OCI-LY1 (cell line): ENCODE measurements around the gene MBNL1.

Experiments used
- H2AFZ ChIP-seq: fragments of 200-600 bp; sonication (generic), shearing (Covaris generic); 2 replicates; pipeline ENCODE4 v1.6.0; 2014; ENCODE audit warnings: antibody characterized with exemption, mild to moderate bottlenecking, low read length
- H3F3A ChIP-seq: fragments of 200-600 bp; sonication (generic), shearing (Covaris generic); 2 replicates; pipeline ENCODE4 v1.6.0; 2014; ENCODE audit warnings: mild to moderate bottlenecking, antibody characterized with exemption, low read length, moderate library complexity; ENCODE audit not compliant: insufficient read depth
- H3K27ac ChIP-seq: fragments of 200-600 bp; sonication (generic); 2 replicates; pipeline ENCODE4 v1.5.1; 2014; ENCODE audit warnings: low read length, mixed run types, mild to moderate bottlenecking, low read depth; ENCODE audit not compliant: poor library complexity, severe bottlenecking
- H3K27me3 ChIP-seq: fragments of 200-600 bp; sonication (generic); 2 replicates; pipeline ENCODE4 v1.6.0; 2014; ENCODE audit warnings: antibody characterized with exemption, mild to moderate bottlenecking, low read length, moderate library complexity; ENCODE audit not compliant: insufficient read depth
- H3K36me3 ChIP-seq: fragments of 200-600 bp; sonication (generic); 2 replicates; pipeline ENCODE4 v1.6.1; 2014; ENCODE audit warnings: mild to moderate bottlenecking, antibody characterized with exemption, low read length, moderate library complexity, mixed read lengths; ENCODE audit not compliant: insufficient read depth
- H3K4me1 ChIP-seq: fragments of 200-600 bp; sonication (generic); 2 replicates; pipeline ENCODE4 v1.5.1; 2014; ENCODE audit warnings: mild to moderate bottlenecking, low read length, moderate library complexity; ENCODE audit not compliant: insufficient read depth, severe bottlenecking
- H3K4me2 ChIP-seq: fragments of 200-600 bp; sonication (generic), shearing (Covaris generic); 2 replicates; pipeline ENCODE4 v1.6.1; 2014; ENCODE audit warnings: low read length
- H3K4me3 ChIP-seq: fragments of 200-600 bp; sonication (generic); 2 replicates; pipeline ENCODE4 v1.5.1; 2014; ENCODE audit warnings: low read length, low read depth, mild to moderate bottlenecking, mixed read lengths; ENCODE audit not compliant: poor library complexity, severe bottlenecking
- H3K79me2 ChIP-seq: fragments of 200-600 bp; shearing (Covaris generic); 2 replicates; pipeline ENCODE4 v1.6.1; 2016; ENCODE audit warnings: mixed run types, low read length, mixed read lengths; ENCODE audit not compliant: insufficient read depth
- H3K9ac ChIP-seq: fragments of 200-600 bp; sonication (generic), shearing (Covaris generic); 2 replicates; pipeline ENCODE4 v1.6.1; 2014; ENCODE audit warnings: mild to moderate bottlenecking, low read length, mixed read lengths
- H3K9me2 ChIP-seq: fragments of 200-600 bp; sonication (generic), shearing (Covaris generic); 2 replicates; pipeline ENCODE4 v1.6.1; 2014; ENCODE audit warnings: low read depth, mild to moderate bottlenecking, low read length, mixed read lengths
- H3K9me3 ChIP-seq: fragments of 200-600 bp; shearing (Covaris generic); 2 replicates; pipeline ENCODE4 v1.6.1; 2014; ENCODE audit warnings: low read length, mixed read lengths
- H4K20me1 ChIP-seq: fragments of 200-600 bp; sonication (generic), shearing (Covaris generic); 2 replicates; pipeline ENCODE4 v1.6.0; 2016; ENCODE audit warnings: mild to moderate bottlenecking, low read length; ENCODE audit not compliant: insufficient read depth
- CTCF ChIP-seq: fragments of 200-600 bp; sonication (generic), shearing (Covaris generic); IDR thresholded peaks from 2 replicates; pipeline ENCODE4 v1.5.1; 2017; ENCODE audit warnings: mild to moderate bottlenecking, antibody characterized with exemption, low read length, moderate library complexity, mixed read lengths
- EZH2 ChIP-seq: fragments of 200-600 bp; sonication (generic), shearing (Covaris generic); IDR thresholded peaks from 2 replicates; pipeline ENCODE4 v1.8.0; 2017; ENCODE audit warnings: borderline replicate concordance, mixed run types, mild to moderate bottlenecking, antibody characterized with exemption, low read length, moderate library complexity, mixed read lengths

MBNL1 gene

GRCh38 chr3:152272771-152273242, 4.1 kb downstream of the MBNL1 start:
- Histone ChIP-seq H3F3A (no peaks in the 10 kb centered on the region), H3K27me3 (no peaks in the 10 kb centered on the region), H3K9me2 (no peaks in the 10 kb centered on the region), H4K20me1 (0 out of 2 replicates have a peak, but pooled peaks cover 3% of the 10 kb centered on the region), H3K36me3 (peaks cover 38% of the 10 kb centered on the region), H3K4me3 (peak overlapping the region; percentile 88), H3K4me1 (peaks cover 76% of the 10 kb centered on the region), H3K9ac (peak overlapping the region; percentile 95), H3K9me3 (no peaks in the 10 kb centered on the region), H3K4me2 (peak overlapping the region; percentile 80), H2AFZ (no peak overlapping the region), H3K79me2 (peaks cover 90% of the 10 kb centered on the region), H3K27ac (peak overlapping the region; percentile 1)
- TF ChIP-seq EZH2 (no peak), CTCF (no peak)

DNA sequence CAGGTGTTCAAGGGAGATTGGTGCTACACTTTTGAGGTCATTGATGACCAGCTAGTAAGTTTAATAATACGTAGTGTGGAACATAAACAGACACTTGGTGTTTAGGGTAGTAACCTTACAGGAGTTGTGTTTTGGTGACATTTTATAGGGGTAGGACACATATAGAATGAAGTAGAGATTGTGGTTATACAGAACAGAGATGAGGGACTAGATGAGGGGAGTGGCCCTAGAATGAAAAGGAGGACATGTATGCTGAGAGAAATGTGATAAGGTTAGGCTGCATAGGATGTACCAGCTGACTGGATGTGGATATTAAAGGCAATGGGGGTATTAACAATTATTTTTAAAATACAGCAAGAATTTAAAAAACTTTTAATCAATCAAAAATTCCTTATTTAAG, 8.0 kb downstream of the MBNL1 start:
- H3K4me2 ChIP-seq, result peak overlapping the region; percentile 27

DNA sequence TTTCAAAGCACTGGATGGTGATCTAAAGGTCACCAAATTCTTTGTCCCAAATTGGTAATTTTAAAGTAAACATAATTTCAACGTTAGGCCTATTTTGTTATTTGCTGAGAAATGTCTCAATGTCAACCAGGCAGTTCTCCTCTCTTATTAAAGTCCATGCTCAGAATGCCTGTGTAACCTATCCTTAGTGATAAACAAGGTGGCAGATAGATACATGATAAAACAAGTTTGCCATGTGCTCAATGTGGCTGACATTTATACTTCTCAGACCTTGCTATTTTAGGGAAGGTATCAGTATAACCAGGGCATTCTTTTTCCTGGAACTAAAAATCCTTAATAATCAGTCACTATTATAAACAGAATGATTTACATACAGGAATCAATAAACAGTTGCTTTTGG, 8.5 kb downstream of the MBNL1 start:
- Histone ChIP-seq H3F3A (0 out of 2 replicates have a peak, but pooled peaks cover 6% of the 10 kb centered on the region), H3K9me2 (no peaks in the 10 kb centered on the region), H3K9ac (no peak overlapping the region), H3K79me2 (peaks cover 100% of the 10 kb centered on the region), H3K27ac (peak overlapping the region; percentile 8), H3K36me3 (peaks cover 21% of the 10 kb centered on the region), H3K27me3 (no peaks in the 10 kb centered on the region), H3K4me1 (peaks cover 100% of the 10 kb centered on the region), H3K9me3 (no peaks in the 10 kb centered on the region), H4K20me1 (0 out of 2 replicates have a peak, but pooled peaks cover 7% of the 10 kb centered on the region), H2AFZ (no peak overlapping the region), H3K4me3 (peak overlapping the region; percentile 14), H3K4me2 (peak overlapping the region; percentile 37; the same call in 1 of the 2 replicates)
- no peak for TF ChIP-seq CTCF
- TF ChIP-seq EZH2, result no peak

More for the DNA sequence above, 8.0 kb downstream of the MBNL1 start:
- Histone ChIP-seq H3K27ac (peak overlapping the region; percentile 1), H3K9me3 (no peaks in the 10 kb centered on the region), H3K27me3 (no peaks in the 10 kb centered on the region), H4K20me1 (0 out of 2 replicates have a peak, but pooled peaks cover 4% of the 10 kb centered on the region), H3K36me3 (peaks cover 21% of the 10 kb centered on the region), H3F3A (0 out of 2 replicates have a peak, but pooled peaks cover 6% of the 10 kb centered on the region), H3K4me3 (no peak overlapping the region), H3K4me1 (peaks cover 99% of the 10 kb centered on the region), H2AFZ (no peak overlapping the region), H3K79me2 (peaks cover 100% of the 10 kb centered on the region), H3K9me2 (no peaks in the 10 kb centered on the region), H3K9ac (no peak overlapping the region)
- no peak for TF ChIP-seq EZH2
- TF ChIP-seq CTCF, result no peak
